Astrocyte (in vitro differentiated cells and primary cell): ENCODE results near the gene SNX12. TPM values are rescaled to one million over a fixed set of nuclear protein-coding genes. Genes with fewer than 3 reads are reported as not detected.

Experiments used
- DNase-seq: peaks from one replicate; pipeline ENCODE4 v3.0.0-alpha.2; 2010; ENCODE audit warnings: low read depth
- FAIRE-seq: peaks from 2 replicates; lab custom pipeline; 2011; peaks lifted over from hg19 to GRCh38; lab: Jason Lieb, UNC
- H2AFZ ChIP-seq: 2 replicates; pipeline ENCODE4 v1.6.0; 2012; ENCODE audit warnings: low read depth, low read length, inconsistent platforms
- H3K27ac ChIP-seq: 2 replicates; pipeline ENCODE4 v1.5.1; 2011; ENCODE audit warnings: low read depth, low read length, inconsistent platforms
- H3K27me3 ChIP-seq: 2 replicates; pipeline ENCODE4 v1.6.0; 2011; ENCODE audit warnings: low read length, inconsistent platforms; ENCODE audit not compliant: insufficient read depth
- H3K36me3 ChIP-seq: 2 replicates; pipeline ENCODE4 v1.5.1; 2011; ENCODE audit warnings: low read length, inconsistent platforms; ENCODE audit not compliant: insufficient read depth
- H3K4me1 ChIP-seq: 2 replicates; pipeline ENCODE4 v1.5.1; 2011; ENCODE audit warnings: low read length, inconsistent platforms; ENCODE audit not compliant: insufficient read depth
- H3K4me2 ChIP-seq: 2 replicates; pipeline ENCODE4 v1.6.0; 2012; ENCODE audit warnings: low read length, inconsistent platforms
- H3K4me3 ChIP-seq: 2 replicates; pipeline ENCODE4 v1.5.1; 2011; ENCODE audit warnings: low read depth, mild to moderate bottlenecking, low read length, inconsistent platforms; ENCODE audit not compliant: insufficient read depth
- H3K79me2 ChIP-seq: 2 replicates; pipeline ENCODE4 v1.6.0; 2012; ENCODE audit warnings: mild to moderate bottlenecking, low read length, inconsistent platforms; ENCODE audit not compliant: insufficient read depth
- H3K9ac ChIP-seq: 2 replicates; pipeline ENCODE4 v1.6.0; 2012; ENCODE audit warnings: mild to moderate bottlenecking, low read length, inconsistent platforms
- H3K9me3 ChIP-seq: 2 replicates; pipeline ENCODE4 v1.5.1; 2012; ENCODE audit warnings: low read depth, mild to moderate bottlenecking, low read length, inconsistent platforms; ENCODE audit not compliant: insufficient read depth
- H4K20me1 ChIP-seq: 2 replicates; pipeline ENCODE4 v1.6.0; 2012; ENCODE audit warnings: low read length, inconsistent platforms; ENCODE audit not compliant: insufficient read depth
- H3K27ac Mint-ChIP-seq: one replicate; pipeline ENCODE4 v1.8.0; 2021; ENCODE audit warnings: mild to moderate bottlenecking, mixed read lengths; ENCODE audit not compliant: unreplicated experiment
- H3K27me3 Mint-ChIP-seq: one replicate; pipeline ENCODE4 v1.8.0; 2021; ENCODE audit warnings: low read depth, mixed read lengths; ENCODE audit not compliant: unreplicated experiment
- H3K36me3 Mint-ChIP-seq: one replicate; pipeline ENCODE4 v1.8.0; 2021; ENCODE audit warnings: low read depth, mixed read lengths; ENCODE audit not compliant: unreplicated experiment
- H3K4me1 Mint-ChIP-seq: one replicate; pipeline ENCODE4 v1.8.0; 2021; ENCODE audit warnings: low read depth, mixed read lengths; ENCODE audit not compliant: unreplicated experiment
- H3K4me3 Mint-ChIP-seq: one replicate; pipeline ENCODE4 v1.8.0; 2021; ENCODE audit warnings: mild to moderate bottlenecking, moderate library complexity, mixed read lengths; ENCODE audit not compliant: unreplicated experiment
- H3K9me3 Mint-ChIP-seq: one replicate; pipeline ENCODE4 v1.8.0; 2021; ENCODE audit warnings: mild to moderate bottlenecking, mixed read lengths; ENCODE audit not compliant: unreplicated experiment
- EZH2 ChIP-seq: IDR thresholded peaks from 2 replicates; pipeline ENCODE4 v1.6.1; 2012; ENCODE audit warnings: mild to moderate bottlenecking, low read length, inconsistent platforms; ENCODE audit not compliant: insufficient read depth
- total RNA-seq: library from RNA; stranded (reverse); gene quantifications from 2 replicates; pipeline ENCODE4 v1.2.1, GENCODE V29; 2021
- TF ChIP-seq, protein P1 (sequence below): IDR thresholded peaks from 2 replicates; pipeline ENCODE4 v1.5.1; 2011; ENCODE audit warnings: low read depth, mild to moderate bottlenecking, inconsistent platforms, low read length, moderate library complexity; ENCODE audit not compliant: insufficient read depth

The SNX12 gene
- total RNA-seq, 1 donor from 2014 or later, result 76.6 TPM

DNA sequence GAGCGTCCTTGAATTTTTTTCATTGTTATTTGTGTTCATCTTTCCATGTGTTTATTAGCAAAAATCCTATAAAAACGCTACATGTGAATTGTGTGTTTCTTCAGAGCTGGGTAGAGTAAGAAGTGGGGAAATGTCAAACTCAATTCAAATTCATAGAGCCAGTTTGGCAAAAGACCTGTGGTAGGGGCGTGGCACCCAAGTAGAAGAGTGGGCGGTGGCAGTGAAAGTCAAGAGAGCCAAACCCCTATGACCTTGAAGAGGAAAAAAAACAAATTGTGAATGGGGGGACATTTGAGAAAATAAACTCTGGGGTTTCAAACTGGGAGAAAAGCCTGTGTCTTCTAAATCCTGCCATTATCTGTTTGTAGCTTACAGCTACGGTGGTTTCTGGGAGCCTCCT, 23.1 kb upstream of the SNX12 start:
- Mint-ChIP-seq H3K4me3 (no peak overlapping the region), H3K27ac (no peak overlapping the region), H3K36me3 (no peaks in the 10 kb centered on the region), H3K4me1 (peaks cover 3% of the 10 kb centered on the region), H3K9me3 (no peaks in the 10 kb centered on the region), H3K27me3 (no peaks in the 10 kb centered on the region)
- TF ChIP-seq EZH2, result no peak
- TF ChIP-seq, protein P1, sequence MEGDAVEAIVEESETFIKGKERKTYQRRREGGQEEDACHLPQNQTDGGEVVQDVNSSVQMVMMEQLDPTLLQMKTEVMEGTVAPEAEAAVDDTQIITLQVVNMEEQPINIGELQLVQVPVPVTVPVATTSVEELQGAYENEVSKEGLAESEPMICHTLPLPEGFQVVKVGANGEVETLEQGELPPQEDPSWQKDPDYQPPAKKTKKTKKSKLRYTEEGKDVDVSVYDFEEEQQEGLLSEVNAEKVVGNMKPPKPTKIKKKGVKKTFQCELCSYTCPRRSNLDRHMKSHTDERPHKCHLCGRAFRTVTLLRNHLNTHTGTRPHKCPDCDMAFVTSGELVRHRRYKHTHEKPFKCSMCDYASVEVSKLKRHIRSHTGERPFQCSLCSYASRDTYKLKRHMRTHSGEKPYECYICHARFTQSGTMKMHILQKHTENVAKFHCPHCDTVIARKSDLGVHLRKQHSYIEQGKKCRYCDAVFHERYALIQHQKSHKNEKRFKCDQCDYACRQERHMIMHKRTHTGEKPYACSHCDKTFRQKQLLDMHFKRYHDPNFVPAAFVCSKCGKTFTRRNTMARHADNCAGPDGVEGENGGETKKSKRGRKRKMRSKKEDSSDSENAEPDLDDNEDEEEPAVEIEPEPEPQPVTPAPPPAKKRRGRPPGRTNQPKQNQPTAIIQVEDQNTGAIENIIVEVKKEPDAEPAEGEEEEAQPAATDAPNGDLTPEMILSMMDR, result no peak
- Histone ChIP-seq H3K4me1 (peaks cover 3% of the 10 kb centered on the region), H3K27me3 (no peaks in the 10 kb centered on the region), H4K20me1 (no peaks in the 10 kb centered on the region), H3K36me3 (no peaks in the 10 kb centered on the region), H3K9me3 (no peaks in the 10 kb centered on the region), H3K4me3 (no peak overlapping the region), H3K79me2 (no peaks in the 10 kb centered on the region), H3K9ac (no peak overlapping the region), H3K27ac (no peak overlapping the region), H2AFZ (no peak overlapping the region), H3K4me2 (no peak overlapping the region)
- peak; percentile 50 for FAIRE-seq
- no peak for DNase-seq

DNA sequence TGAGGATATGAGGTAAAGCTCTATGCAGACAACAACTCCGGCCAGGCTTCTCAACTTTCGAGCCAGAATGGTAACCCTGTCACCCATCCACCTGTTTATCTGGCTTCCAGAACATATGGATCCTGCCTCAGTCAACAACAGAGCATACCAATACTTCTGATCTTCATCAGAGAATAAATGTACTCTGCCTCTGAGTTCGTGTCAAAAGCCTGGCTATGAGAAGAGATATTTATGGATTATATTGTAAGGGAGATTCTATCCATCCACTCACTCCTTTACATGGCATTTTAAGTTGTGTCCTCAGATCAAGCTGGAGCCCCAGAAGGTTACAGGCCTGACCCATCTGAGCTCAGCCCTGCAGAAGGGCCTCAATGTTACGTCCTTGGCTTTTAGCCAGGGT, 17.8 kb upstream of the SNX12 start:
- no peaks in the 10 kb centered on the region for H3K27me3 ChIP-seq
- H3K36me3 Mint-ChIP-seq, result no peaks in the 10 kb centered on the region
- H3K9me3 ChIP-seq, result no peaks in the 10 kb centered on the region
- H3K79me2 ChIP-seq, result no peaks in the 10 kb centered on the region
- H3K4me1 ChIP-seq, result no peaks in the 10 kb centered on the region
- peaks cover 4% of the 10 kb centered on the region for H3K4me1 Mint-ChIP-seq
- FAIRE-seq, result no peak
- H2AFZ ChIP-seq, result no peak overlapping the region
- H4K20me1 ChIP-seq, result no peaks in the 10 kb centered on the region
- no peak overlapping the region for H3K4me3 Mint-ChIP-seq
- no peak overlapping the region for H3K4me3 ChIP-seq
- DNase-seq, result no peak
- TF ChIP-seq EZH2, result no peak
- TF ChIP-seq, protein P1, result no peak
- no peaks in the 10 kb centered on the region for H3K36me3 ChIP-seq
- H3K9ac ChIP-seq, result no peak overlapping the region
- H3K27me3 Mint-ChIP-seq, result no peaks in the 10 kb centered on the region
- H3K27ac Mint-ChIP-seq, result no peak overlapping the region
- no peak overlapping the region for H3K27ac ChIP-seq
- no peak overlapping the region for H3K4me2 ChIP-seq
- H3K9me3 Mint-ChIP-seq, result no peaks in the 10 kb centered on the region

DNA sequence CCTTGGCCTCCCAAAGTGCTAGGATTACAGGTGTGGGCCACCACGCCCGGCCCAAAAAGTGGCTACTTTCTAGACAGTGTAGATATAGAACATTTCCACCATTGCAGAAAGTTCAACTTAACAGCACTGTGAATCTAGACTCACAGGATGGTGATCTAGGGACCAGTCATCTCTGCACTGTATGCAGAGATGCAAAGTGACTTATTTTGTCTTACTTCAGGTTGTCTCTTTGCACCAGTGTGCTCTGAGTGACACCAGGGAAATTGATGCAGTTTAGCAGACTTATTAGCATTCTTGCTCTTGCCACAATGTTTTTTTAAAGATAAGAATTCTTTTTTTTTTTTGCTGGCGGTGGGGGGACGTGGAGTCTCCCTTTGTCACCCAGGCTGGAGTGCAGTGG, 14.7 kb upstream of the SNX12 start:
- H3K4me1 ChIP-seq, result no peaks in the 10 kb centered on the region
- H2AFZ ChIP-seq, result no peak overlapping the region
- no peaks in the 10 kb centered on the region for H4K20me1 ChIP-seq
- H3K36me3 Mint-ChIP-seq, result no peaks in the 10 kb centered on the region
- no peaks in the 10 kb centered on the region for H3K9me3 ChIP-seq
- no peaks in the 10 kb centered on the region for H3K27me3 Mint-ChIP-seq
- no peak overlapping the region for H3K4me3 Mint-ChIP-seq
- H3K9ac ChIP-seq, result no peak overlapping the region
- DNase-seq (no peak), FAIRE-seq (no peak)
- TF ChIP-seq, protein P1, result no peak
- no peak for TF ChIP-seq EZH2
- no peak overlapping the region for H3K4me2 ChIP-seq
- H3K4me3 ChIP-seq, result no peak overlapping the region
- H3K9me3 Mint-ChIP-seq, result no peaks in the 10 kb centered on the region
- H3K79me2 ChIP-seq, result no peaks in the 10 kb centered on the region
- peaks cover 4% of the 10 kb centered on the region for H3K4me1 Mint-ChIP-seq
- H3K36me3 ChIP-seq, result no peaks in the 10 kb centered on the region
- no peak overlapping the region for H3K27ac ChIP-seq
- H3K27ac Mint-ChIP-seq, result no peak overlapping the region
- H3K27me3 ChIP-seq, result peaks cover 2% of the 10 kb centered on the region
